MCF 10A (cell line): ENCODE measurements around the gene NECTIN2. TPM values are rescaled to one million over a fixed set of nuclear protein-coding genes. Genes with fewer than 3 reads are reported as not detected.

ENCODE experiments used
- BruUV-seq: library from RNA; stranded (reverse); fragments of 400-500 nt; replicated peaks from 2 replicates; lab custom pipeline; 2021; lab: Mats Ljungman, UMichigan
- CTCF ChIA-PET: fragments of 300-600 bp; sonication (Branson Sonifier 250); formaldehyde crosslinking; extraction: SDS; loops from one replicate; lab custom pipeline; 2021; ENCODE audit warnings: antibody characterized with exemption, inconsistent platforms; lab: Yijun Ruan, JAX
- POLR2A ChIA-PET: fragments of 300-600, 350-650 bp; sonication (Branson Sonifier 250); formaldehyde crosslinking; extraction: SDS; loops from one replicate; lab custom pipeline; 2020; ENCODE audit warnings: antibody characterized with exemption, inconsistent platforms; lab: Yijun Ruan, JAX
- DNase-seq: peaks from one replicate; pipeline ENCODE4 v3.0.0-alpha.2; 2018; ENCODE audit not compliant: unreplicated experiment
- H3K27ac Mint-ChIP-seq: one replicate; pipeline ENCODE4 v1.8.0; 2022; ENCODE audit warnings: mild to moderate bottlenecking, low read depth, mixed read lengths; ENCODE audit not compliant: unreplicated experiment
- H3K27me3 Mint-ChIP-seq: one replicate; pipeline ENCODE4 v1.8.0; 2022; ENCODE audit warnings: mixed read lengths; ENCODE audit not compliant: insufficient read depth, unreplicated experiment
- H3K36me3 Mint-ChIP-seq: one replicate; pipeline ENCODE4 v1.8.0; 2022; ENCODE audit warnings: mild to moderate bottlenecking, moderate library complexity, mixed read lengths; ENCODE audit not compliant: insufficient read depth, unreplicated experiment
- H3K4me1 Mint-ChIP-seq: one replicate; pipeline ENCODE4 v1.8.0; 2022; ENCODE audit warnings: mixed read lengths; ENCODE audit not compliant: insufficient read depth, unreplicated experiment
- H3K4me3 Mint-ChIP-seq: one replicate; pipeline ENCODE4 v1.8.0; 2022; ENCODE audit warnings: mild to moderate bottlenecking, moderate library complexity, mixed read lengths; ENCODE audit not compliant: unreplicated experiment
- H3K9me3 Mint-ChIP-seq: one replicate; pipeline ENCODE4 v1.8.0; 2022; ENCODE audit warnings: mixed read lengths; ENCODE audit not compliant: unreplicated experiment
- CTCF ChIP-seq: fragments of 200-600 bp; IDR thresholded peaks from one replicate; pipeline ENCODE4 v1.8.0; 2022; ENCODE audit warnings: antibody characterized with exemption, mild to moderate bottlenecking; ENCODE audit not compliant: unreplicated experiment
- intact Hi-C: fragments of 100-400 bp; cut with micrococcal nuclease; formaldehyde crosslinking; loops from 2 replicates; pipeline ENCODE4 v1.14.1; 2022
- total RNA-seq: library from RNA; stranded (reverse); gene quantifications from 2 replicates; pipeline ENCODE4 v1.2.3, GENCODE V29; 2022

The NECTIN2 gene
- total RNA-seq, 1 experiment from 2014 or later: 46.5 TPM

- H3K36me3 Mint-ChIP-seq: peaks cover 19% of the 10 kb centered on the region
- no peak overlapping the region for H3K4me3 Mint-ChIP-seq
- H3K4me1 Mint-ChIP-seq: no peaks in the 10 kb centered on the region
- POLR2A ChIA-PET: no interaction called here
- peak; percentile 84 for DNase-seq
- H3K27me3 Mint-ChIP-seq: no peaks in the 10 kb centered on the region
- no peak overlapping the region for H3K27ac Mint-ChIP-seq
- no peaks in the 10 kb centered on the region for H3K9me3 Mint-ChIP-seq
- intact Hi-C loops: loop anchor here (2.0 kb wide), 1 partner anchor 44 kb away; no protein-coding TSS in a partner anchor
- BruUV-seq: no TSS peak
- TF ChIP-seq CTCF: peak; percentile 95
- CTCF ChIA-PET: no interaction called here
Measured at GRCh38 chr19:44800461-44800860, 45.6 kb upstream of the NECTIN2 start.

GRCh38 chr19:44803442-44804428, 42.4 kb upstream of the NECTIN2 start:
- Mint-ChIP-seq H3K27me3 (no peaks in the 10 kb centered on the region), H3K27ac (no peak overlapping the region), H3K4me1 (peaks cover 14% of the 10 kb centered on the region), H3K36me3 (peaks cover 10% of the 10 kb centered on the region), H3K4me3 (no peak overlapping the region), H3K9me3 (no peaks in the 10 kb centered on the region)
- DNase-seq: no peak
- ChIA-PET CTCF (interaction anchor here (0.5 to 1.7 kb wide), 8 partner anchors 19 to 233 kb away, joined by 3 to 10 read pairs (median 4); partner anchors contain the start of gene NECTIN2), POLR2A (no interaction called here)
- intact Hi-C loops: no loop called here
- no peak for TF ChIP-seq CTCF
- no TSS peak for BruUV-seq

GRCh38 chr19:44806291-44806690, 39.8 kb upstream of the NECTIN2 start:
- CTCF ChIA-PET: interaction anchor here (0.9 to 2.3 kb wide), 10 partner anchors 8 to 118 kb away, joined by 3 to 10 read pairs (median 7); partner anchors contain the start of gene NECTIN2
- peaks cover 17% of the 10 kb centered on the region for H3K4me1 Mint-ChIP-seq
- intact Hi-C loops: no loop called here
- H3K4me3 Mint-ChIP-seq: no peak overlapping the region
- DNase-seq: no peak
- no peaks in the 10 kb centered on the region for H3K27me3 Mint-ChIP-seq
- H3K9me3 Mint-ChIP-seq: no peaks in the 10 kb centered on the region
- H3K27ac Mint-ChIP-seq: no peak overlapping the region
- POLR2A ChIA-PET: interaction anchor here (0.6 to 1.5 kb wide), 2 partner anchors 40 to 56 kb away, joined by 3 to 8 read pairs; partner anchors contain the start of gene NECTIN2
- TF ChIP-seq CTCF: no peak
- H3K36me3 Mint-ChIP-seq: peaks cover 10% of the 10 kb centered on the region
- no TSS peak for BruUV-seq

- peaks cover 10% of the 10 kb centered on the region for H3K36me3 Mint-ChIP-seq
Measured at GRCh38 chr19:44807162-44807561, 38.9 kb upstream of the NECTIN2 start.

More at GRCh38 chr19:44807162-44807561, 38.9 kb upstream of the NECTIN2 start:
- peak; percentile 78 for DNase-seq
- BruUV-seq: no TSS peak
- ChIA-PET CTCF (interaction anchor here (0.5 to 2.3 kb wide), 16 partner anchors 9 to 130 kb away, joined by 3 to 10 read pairs (median 6); partner anchors contain the start of gene NECTIN2), POLR2A (interaction anchor here (0.6 to 1.5 kb wide), 4 partner anchors 39 to 285 kb away, joined by 4 to 8 read pairs (median 6); partner anchors contain the start of gene NECTIN2)
- Mint-ChIP-seq H3K27ac (no peak overlapping the region), H3K4me1 (peaks cover 17% of the 10 kb centered on the region), H3K27me3 (no peaks in the 10 kb centered on the region), H3K4me3 (no peak overlapping the region), H3K9me3 (no peaks in the 10 kb centered on the region)
- intact Hi-C loops: no loop called here
- TF ChIP-seq CTCF: no peak
